GM23338 (cell line): ENCODE results near the gene ZNF783. TPM values are rescaled to one million over a fixed set of nuclear protein-coding genes. Genes with fewer than 3 reads are reported as not detected.

Experiments used
- ATAC-seq: fragments of 200-7000 bp; cut with Tn5 transposase; 3 replicates; pipeline ENCODE4 v1.9.1; 2020
- DNase-seq: peaks from one replicate; pipeline ENCODE4 v3.0.0-alpha.2; 2015; ENCODE audit warnings: low spot score
- H2AFZ ChIP-seq: fragments of 200-600 bp; sonication (generic); 2 replicates; pipeline ENCODE4 v1.8.0; 2016; ENCODE audit warnings: antibody characterized with exemption, mild to moderate bottlenecking, moderate library complexity
- H3F3A ChIP-seq: fragments of 200-600 bp; sonication (generic); replicated peaks from 2 replicates; pipeline ENCODE4 v1.8.0; 2017; ENCODE audit warnings: antibody characterized with exemption, mixed run types, low read depth
- H3K27ac ChIP-seq: fragments of 200-600 bp; sonication (generic); 2 replicates; pipeline ENCODE4 v1.6.1; 2016; ENCODE audit warnings: low read depth
- H3K27me3 ChIP-seq: fragments of 200-600 bp; sonication (generic); 2 replicates; pipeline ENCODE4 v1.8.0; 2016; ENCODE audit warnings: mild to moderate bottlenecking, mixed run types, moderate library complexity; ENCODE audit not compliant: insufficient read depth
- H3K36me3 ChIP-seq: fragments of 200-600 bp; sonication (generic); 2 replicates; pipeline ENCODE4 v1.8.0; 2016; ENCODE audit warnings: mild to moderate bottlenecking; ENCODE audit not compliant: insufficient read depth
- H3K4me1 ChIP-seq: fragments of 200-600 bp; sonication (generic); 2 replicates; pipeline ENCODE4 v1.8.0; 2016; ENCODE audit warnings: mild to moderate bottlenecking, moderate library complexity; ENCODE audit not compliant: insufficient read depth
- H3K4me2 ChIP-seq: fragments of 200-600 bp; sonication (generic); 2 replicates; pipeline ENCODE4 v1.7.1; 2017; ENCODE audit warnings: mixed run types
- H3K4me3 ChIP-seq: fragments of 200-600 bp; sonication (generic); 2 replicates; pipeline ENCODE4 v1.6.1; 2016; ENCODE audit warnings: mixed run types
- H3K79me2 ChIP-seq: fragments of 200-600 bp; sonication (generic); replicated peaks from 2 replicates; pipeline ENCODE4 v1.8.0; 2017; ENCODE audit warnings: mild to moderate bottlenecking; ENCODE audit not compliant: insufficient read depth
- H3K9me2 ChIP-seq: fragments of 200-600 bp; sonication (generic); 2 replicates; pipeline ENCODE4 v1.8.0; 2017; ENCODE audit not compliant: insufficient read depth
- H4K20me1 ChIP-seq: fragments of 200-600 bp; sonication (generic); replicated peaks from 2 replicates; pipeline ENCODE4 v1.8.0; 2017; ENCODE audit warnings: mild to moderate bottlenecking; ENCODE audit not compliant: insufficient read depth
- H3K27ac Mint-ChIP-seq: 2 replicates; pipeline ENCODE4 v1.8.0; 2020; ENCODE audit warnings: inconsistent platforms, mild to moderate bottlenecking, moderate library complexity, mixed read lengths
- H3K27me3 Mint-ChIP-seq: 3 replicates; pipeline ENCODE4 v1.8.0; 2022; ENCODE audit warnings: low read depth, mild to moderate bottlenecking, moderate library complexity, mixed read lengths, inconsistent platforms; ENCODE audit not compliant: insufficient read depth, poor library complexity
- H3K36me3 Mint-ChIP-seq: 3 replicates; pipeline ENCODE4 v1.8.0; 2021; ENCODE audit warnings: low read depth, mild to moderate bottlenecking, inconsistent platforms, moderate library complexity, mixed read lengths
- H3K4me1 Mint-ChIP-seq: 3 replicates; pipeline ENCODE4 v1.8.0; 2020; ENCODE audit warnings: mild to moderate bottlenecking, inconsistent platforms, mixed read lengths
- H3K4me3 Mint-ChIP-seq: 3 replicates; pipeline ENCODE4 v1.8.0; 2021; ENCODE audit warnings: moderate library complexity, mild to moderate bottlenecking, inconsistent platforms, mixed read lengths
- H3K9me3 Mint-ChIP-seq: 3 replicates; pipeline ENCODE4 v1.8.0; 2020; ENCODE audit warnings: moderate library complexity, mild to moderate bottlenecking, inconsistent platforms, mixed read lengths
- CREB1 ChIP-seq: fragments of 250-450 bp; sonication (Bioruptor Pico); IDR thresholded peaks from 2 replicates; pipeline ENCODE4 v1.5.0; 2020; ENCODE audit warnings: low read depth, mild to moderate bottlenecking, moderate library complexity
- EZH2 ChIP-seq: fragments of 200-600 bp; sonication (generic); IDR thresholded peaks from one replicate; pipeline ENCODE4 v1.8.0; 2017; ENCODE audit warnings: antibody characterized with exemption, mild to moderate bottlenecking, low read depth; ENCODE audit not compliant: unreplicated experiment
- NANOG ChIP-seq: IDR thresholded peaks from 2 replicates; pipeline ENCODE4 v1.6.1; 2016; ENCODE audit warnings: antibody characterized with exemption, borderline replicate concordance
- STAT1 ChIP-seq: IDR thresholded peaks from one replicate; pipeline ENCODE4 v1.6.1; 2016; ENCODE audit warnings: antibody characterized with exemption; ENCODE audit not compliant: unreplicated experiment
- ZNF331 ChIP-seq: fragments of 250-450 bp; sonication (Bioruptor Pico); IDR thresholded peaks from 2 replicates; pipeline ENCODE4 v1.5.0; 2020; ENCODE audit warnings: low read depth, mild to moderate bottlenecking, moderate library complexity
- polyA plus RNA-seq: library from polyadenylated mRNA; unstranded; fragments of >200 nt; fragmentation: Nextera tagmentation; extraction: Ambion mirVana; gene quantifications from 2 replicates; pipeline ENCODE4 v1.2.1, GENCODE V29; 2016
- total RNA-seq: library from RNA; depleted of rRNA; stranded (reverse); fragments of >200 nt; shearing (Covaris generic); gene quantifications from 2 replicates; pipeline ENCODE4 v1.2.3, GENCODE V29; 2014
- TF ChIP-seq, protein P1 (sequence below): IDR thresholded peaks from one replicate; pipeline ENCODE4 v1.6.1; 2018; ENCODE audit warnings: antibody characterized with exemption; ENCODE audit not compliant: unreplicated experiment
- TF ChIP-seq, protein P2 (sequence below), 2 experiments: fragments of 200-600 bp in 1 of 2; sonication (generic) in 1 of 2; conservative IDR thresholded peaks; 2 replicates each; pipeline versions ENCODE4 v1.5.1 to v1.6.1; 2016 to 2017; ENCODE audit warnings: antibody characterized with exemption in 2 of 2, low read depth in 2 of 2, mild to moderate bottlenecking in 2 of 2, moderate library complexity in 1 of 2
- TF ChIP-seq, protein P3 (sequence below): fragments of 250-450 bp; sonication (Bioruptor Pico); IDR thresholded peaks from 2 replicates; pipeline ENCODE4 v1.5.0; 2020; ENCODE audit warnings: mild to moderate bottlenecking, moderate library complexity

The ZNF783 gene
- total and polyA plus RNA-seq, 2 experiments from 2014 or later: 2.1 to 9.0 TPM

DNA sequence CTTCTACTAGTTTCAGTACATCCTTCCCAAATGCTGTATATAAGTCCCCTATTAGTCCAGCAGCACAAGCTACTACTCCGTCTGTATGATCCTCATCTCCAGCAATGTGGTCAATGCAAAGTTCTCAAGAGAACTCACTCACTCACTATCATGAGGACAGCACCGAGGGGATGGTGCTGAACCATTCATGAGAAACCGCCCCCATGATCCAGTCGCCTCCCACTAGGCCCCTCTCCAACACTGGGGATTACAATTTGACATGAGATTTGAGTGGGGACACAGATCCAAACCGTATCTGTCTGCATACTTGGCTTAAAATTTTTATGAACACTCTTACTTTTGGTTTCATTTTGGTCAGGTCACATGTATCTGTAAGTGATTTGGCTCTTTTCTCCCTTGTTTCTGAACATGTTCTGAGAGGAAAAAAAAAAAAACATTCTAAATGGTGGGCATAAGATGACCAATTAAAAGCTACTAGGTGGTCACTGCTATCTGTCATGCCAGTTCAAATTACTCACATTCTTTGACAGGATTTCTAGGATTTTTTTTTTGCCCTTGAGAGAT lies 60.1 kb downstream of the ZNF783 start:
- Mint-ChIP-seq H3K27ac (no peak overlapping the region), H3K4me1 (peaks cover 31% of the 10 kb centered on the region), H3K4me3 (no peak overlapping the region), H3K9me3 (peaks cover 24% of the 10 kb centered on the region), H3K27me3 (peaks cover 3% of the 10 kb centered on the region), H3K36me3 (peaks cover 5% of the 10 kb centered on the region; the same call in 1 of the 3 replicates)
- Histone ChIP-seq H2AFZ (peak overlapping the region; percentile 97), H3K27ac (peak overlapping the region; percentile 79; the same call in 1 of the 2 replicates), H3K4me3 (peak overlapping the region; percentile 31), H3K27me3 (no peaks in the 10 kb centered on the region), H3K36me3 (no peaks in the 10 kb centered on the region), H3K9me2 (no peaks in the 10 kb centered on the region; the same call in 1 of the 2 replicates), H3K79me2 (no peaks in the 10 kb centered on the region), H3F3A (no peaks in the 10 kb centered on the region), H3K4me2 (peak overlapping the region; percentile 72; the same call in 1 of the 2 replicates), H3K4me1 (peaks cover 21% of the 10 kb centered on the region), H4K20me1 (no peaks in the 10 kb centered on the region)
- TF ChIP-seq EZH2: no peak
- TF ChIP-seq ZNF331: no peak
- no peak for TF ChIP-seq STAT1
- DNase-seq (no peak), ATAC-seq (no peak)

DNA sequence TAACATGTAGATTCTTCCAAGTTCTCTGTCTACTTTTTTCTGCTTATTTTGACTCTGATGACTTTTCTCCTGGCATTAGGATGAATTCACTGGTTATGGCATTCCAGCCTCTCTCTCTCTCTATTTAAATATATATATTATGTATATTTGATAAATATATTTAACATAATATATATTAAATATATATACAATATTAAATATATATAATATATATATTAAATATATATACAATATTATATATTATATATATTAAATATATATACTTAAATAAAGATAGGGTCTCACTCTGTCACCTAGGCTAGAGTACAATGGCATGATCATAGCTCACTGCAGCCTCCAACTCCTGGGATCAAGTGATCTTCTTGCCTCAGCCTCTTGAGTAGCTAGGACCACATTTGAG lies 60.7 kb downstream of the ZNF783 start:
- Histone ChIP-seq H2AFZ (peak overlapping the region; percentile 97; the same call in 1 of the 2 replicates), H3K9me2 (no peaks in the 10 kb centered on the region; the same call in 1 of the 2 replicates), H3K27me3 (no peaks in the 10 kb centered on the region), H3K4me3 (no peak overlapping the region), H4K20me1 (no peaks in the 10 kb centered on the region), H3F3A (no peaks in the 10 kb centered on the region), H3K79me2 (no peaks in the 10 kb centered on the region), H3K36me3 (no peaks in the 10 kb centered on the region), H3K4me1 (peaks cover 21% of the 10 kb centered on the region), H3K4me2 (no peak overlapping the region), H3K27ac (no peak overlapping the region)
- Mint-ChIP-seq H3K36me3 (peaks cover 5% of the 10 kb centered on the region; the same call in 1 of the 3 replicates), H3K4me1 (peaks cover 31% of the 10 kb centered on the region), H3K27ac (no peak overlapping the region), H3K9me3 (peaks cover 28% of the 10 kb centered on the region), H3K27me3 (peaks cover 3% of the 10 kb centered on the region), H3K4me3 (no peak overlapping the region)
- ATAC-seq (no peak), DNase-seq (no peak)
- TF ChIP-seq CREB1 (no peak), NANOG (no peak), ZNF331 (no peak)
- TF ChIP-seq, protein P1, sequence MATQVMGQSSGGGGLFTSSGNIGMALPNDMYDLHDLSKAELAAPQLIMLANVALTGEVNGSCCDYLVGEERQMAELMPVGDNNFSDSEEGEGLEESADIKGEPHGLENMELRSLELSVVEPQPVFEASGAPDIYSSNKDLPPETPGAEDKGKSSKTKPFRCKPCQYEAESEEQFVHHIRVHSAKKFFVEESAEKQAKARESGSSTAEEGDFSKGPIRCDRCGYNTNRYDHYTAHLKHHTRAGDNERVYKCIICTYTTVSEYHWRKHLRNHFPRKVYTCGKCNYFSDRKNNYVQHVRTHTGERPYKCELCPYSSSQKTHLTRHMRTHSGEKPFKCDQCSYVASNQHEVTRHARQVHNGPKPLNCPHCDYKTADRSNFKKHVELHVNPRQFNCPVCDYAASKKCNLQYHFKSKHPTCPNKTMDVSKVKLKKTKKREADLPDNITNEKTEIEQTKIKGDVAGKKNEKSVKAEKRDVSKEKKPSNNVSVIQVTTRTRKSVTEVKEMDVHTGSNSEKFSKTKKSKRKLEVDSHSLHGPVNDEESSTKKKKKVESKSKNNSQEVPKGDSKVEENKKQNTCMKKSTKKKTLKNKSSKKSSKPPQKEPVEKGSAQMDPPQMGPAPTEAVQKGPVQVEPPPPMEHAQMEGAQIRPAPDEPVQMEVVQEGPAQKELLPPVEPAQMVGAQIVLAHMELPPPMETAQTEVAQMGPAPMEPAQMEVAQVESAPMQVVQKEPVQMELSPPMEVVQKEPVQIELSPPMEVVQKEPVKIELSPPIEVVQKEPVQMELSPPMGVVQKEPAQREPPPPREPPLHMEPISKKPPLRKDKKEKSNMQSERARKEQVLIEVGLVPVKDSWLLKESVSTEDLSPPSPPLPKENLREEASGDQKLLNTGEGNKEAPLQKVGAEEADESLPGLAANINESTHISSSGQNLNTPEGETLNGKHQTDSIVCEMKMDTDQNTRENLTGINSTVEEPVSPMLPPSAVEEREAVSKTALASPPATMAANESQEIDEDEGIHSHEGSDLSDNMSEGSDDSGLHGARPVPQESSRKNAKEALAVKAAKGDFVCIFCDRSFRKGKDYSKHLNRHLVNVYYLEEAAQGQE: no peak
- TF ChIP-seq, protein P2, sequence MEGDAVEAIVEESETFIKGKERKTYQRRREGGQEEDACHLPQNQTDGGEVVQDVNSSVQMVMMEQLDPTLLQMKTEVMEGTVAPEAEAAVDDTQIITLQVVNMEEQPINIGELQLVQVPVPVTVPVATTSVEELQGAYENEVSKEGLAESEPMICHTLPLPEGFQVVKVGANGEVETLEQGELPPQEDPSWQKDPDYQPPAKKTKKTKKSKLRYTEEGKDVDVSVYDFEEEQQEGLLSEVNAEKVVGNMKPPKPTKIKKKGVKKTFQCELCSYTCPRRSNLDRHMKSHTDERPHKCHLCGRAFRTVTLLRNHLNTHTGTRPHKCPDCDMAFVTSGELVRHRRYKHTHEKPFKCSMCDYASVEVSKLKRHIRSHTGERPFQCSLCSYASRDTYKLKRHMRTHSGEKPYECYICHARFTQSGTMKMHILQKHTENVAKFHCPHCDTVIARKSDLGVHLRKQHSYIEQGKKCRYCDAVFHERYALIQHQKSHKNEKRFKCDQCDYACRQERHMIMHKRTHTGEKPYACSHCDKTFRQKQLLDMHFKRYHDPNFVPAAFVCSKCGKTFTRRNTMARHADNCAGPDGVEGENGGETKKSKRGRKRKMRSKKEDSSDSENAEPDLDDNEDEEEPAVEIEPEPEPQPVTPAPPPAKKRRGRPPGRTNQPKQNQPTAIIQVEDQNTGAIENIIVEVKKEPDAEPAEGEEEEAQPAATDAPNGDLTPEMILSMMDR (conservative IDR thresholded peaks at IDR 0.05; ENCODE audit: low read depth in 2 of 2): no peak
- TF ChIP-seq, protein P3, sequence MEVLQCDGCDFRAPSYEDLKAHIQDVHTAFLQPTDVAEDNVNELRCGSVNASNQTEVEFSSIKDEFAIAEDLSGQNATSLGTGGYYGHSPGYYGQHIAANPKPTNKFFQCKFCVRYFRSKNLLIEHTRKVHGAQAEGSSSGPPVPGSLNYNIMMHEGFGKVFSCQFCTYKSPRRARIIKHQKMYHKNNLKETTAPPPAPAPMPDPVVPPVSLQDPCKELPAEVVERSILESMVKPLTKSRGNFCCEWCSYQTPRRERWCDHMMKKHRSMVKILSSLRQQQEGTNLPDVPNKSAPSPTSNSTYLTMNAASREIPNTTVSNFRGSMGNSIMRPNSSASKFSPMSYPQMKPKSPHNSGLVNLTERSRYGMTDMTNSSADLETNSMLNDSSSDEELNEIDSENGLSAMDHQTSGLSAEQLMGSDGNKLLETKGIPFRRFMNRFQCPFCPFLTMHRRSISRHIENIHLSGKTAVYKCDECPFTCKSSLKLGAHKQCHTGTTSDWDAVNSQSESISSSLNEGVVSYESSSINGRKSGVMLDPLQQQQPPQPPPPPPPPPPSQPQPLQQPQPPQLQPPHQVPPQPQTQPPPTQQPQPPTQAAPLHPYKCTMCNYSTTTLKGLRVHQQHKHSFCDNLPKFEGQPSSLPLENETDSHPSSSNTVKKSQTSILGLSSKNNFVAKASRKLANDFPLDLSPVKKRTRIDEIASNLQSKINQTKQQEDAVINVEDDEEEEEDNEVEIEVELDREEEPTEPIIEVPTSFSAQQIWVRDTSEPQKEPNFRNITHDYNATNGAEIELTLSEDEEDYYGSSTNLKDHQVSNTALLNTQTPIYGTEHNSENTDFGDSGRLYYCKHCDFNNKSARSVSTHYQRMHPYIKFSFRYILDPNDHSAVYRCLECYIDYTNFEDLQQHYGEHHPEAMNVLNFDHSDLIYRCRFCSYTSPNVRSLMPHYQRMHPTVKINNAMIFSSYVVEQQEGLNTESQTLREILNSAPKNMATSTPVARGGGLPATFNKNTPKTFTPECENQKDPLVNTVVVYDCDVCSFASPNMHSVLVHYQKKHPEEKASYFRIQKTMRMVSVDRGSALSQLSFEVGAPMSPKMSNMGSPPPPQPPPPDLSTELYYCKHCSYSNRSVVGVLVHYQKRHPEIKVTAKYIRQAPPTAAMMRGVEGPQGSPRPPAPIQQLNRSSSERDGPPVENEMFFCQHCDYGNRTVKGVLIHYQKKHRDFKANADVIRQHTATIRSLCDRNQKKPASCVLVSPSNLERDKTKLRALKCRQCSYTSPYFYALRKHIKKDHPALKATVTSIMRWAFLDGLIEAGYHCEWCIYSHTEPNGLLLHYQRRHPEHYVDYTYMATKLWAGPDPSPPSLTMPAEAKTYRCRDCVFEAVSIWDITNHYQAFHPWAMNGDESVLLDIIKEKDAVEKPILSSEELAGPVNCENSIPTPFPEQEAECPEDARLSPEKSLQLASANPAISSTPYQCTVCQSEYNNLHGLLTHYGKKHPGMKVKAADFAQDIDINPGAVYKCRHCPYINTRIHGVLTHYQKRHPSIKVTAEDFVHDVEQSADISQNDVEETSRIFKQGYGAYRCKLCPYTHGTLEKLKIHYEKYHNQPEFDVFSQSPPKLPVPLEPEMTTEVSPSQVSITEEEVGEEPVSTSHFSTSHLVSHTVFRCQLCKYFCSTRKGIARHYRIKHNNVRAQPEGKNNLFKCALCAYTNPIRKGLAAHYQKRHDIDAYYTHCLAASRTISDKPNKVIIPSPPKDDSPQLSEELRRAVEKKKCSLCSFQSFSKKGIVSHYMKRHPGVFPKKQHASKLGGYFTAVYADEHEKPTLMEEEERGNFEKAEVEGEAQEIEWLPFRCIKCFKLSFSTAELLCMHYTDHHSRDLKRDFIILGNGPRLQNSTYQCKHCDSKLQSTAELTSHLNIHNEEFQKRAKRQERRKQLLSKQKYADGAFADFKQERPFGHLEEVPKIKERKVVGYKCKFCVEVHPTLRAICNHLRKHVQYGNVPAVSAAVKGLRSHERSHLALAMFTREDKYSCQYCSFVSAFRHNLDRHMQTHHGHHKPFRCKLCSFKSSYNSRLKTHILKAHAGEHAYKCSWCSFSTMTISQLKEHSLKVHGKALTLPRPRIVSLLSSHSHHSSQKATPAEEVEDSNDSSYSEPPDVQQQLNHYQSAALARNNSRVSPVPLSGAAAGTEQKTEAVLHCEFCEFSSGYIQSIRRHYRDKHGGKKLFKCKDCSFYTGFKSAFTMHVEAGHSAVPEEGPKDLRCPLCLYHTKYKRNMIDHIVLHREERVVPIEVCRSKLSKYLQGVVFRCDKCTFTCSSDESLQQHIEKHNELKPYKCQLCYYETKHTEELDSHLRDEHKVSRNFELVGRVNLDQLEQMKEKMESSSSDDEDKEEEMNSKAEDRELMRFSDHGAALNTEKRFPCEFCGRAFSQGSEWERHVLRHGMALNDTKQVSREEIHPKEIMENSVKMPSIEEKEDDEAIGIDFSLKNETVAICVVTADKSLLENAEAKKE (CRISPR knock-in tag): no peak
